Keratinocyte (primary cell): ENCODE data around the gene UMODL1.

Experiments used
- CTCF ChIP-seq, 3 experiments: IDR thresholded peaks in 1 of 3; conservative IDR thresholded peaks in 1 of 3; optimal IDR thresholded peaks in 1 of 3; 2 replicates in 2 of 3; 3 replicates in 1 of 3; pipeline versions ENCODE3 to v1.5.1; 2011; ENCODE audit warnings: low read length in 3 of 3, mild to moderate bottlenecking in 3 of 3, moderate library complexity in 2 of 3, control low read depth in 1 of 3, inconsistent platforms in 1 of 3; ENCODE audit not compliant: insufficient read depth in 2 of 3; ENCODE audit errors: extremely low read depth in 1 of 3
- EZH2 ChIP-seq: IDR thresholded peaks from one replicate; pipeline ENCODE4 v1.6.1; 2012; ENCODE audit warnings: inconsistent platforms, mild to moderate bottlenecking, low read length, moderate library complexity

- TF ChIP-seq CTCF (optimal IDR thresholded peaks at IDR 0.05 in 1 of 3, IDR thresholded peaks at IDR 0.05 in 1 of 3, conservative IDR thresholded peaks at IDR 0.05 in 1 of 3; ENCODE audit: extremely low read depth in 1 of 3, insufficient read depth in 2 of 3, low read length in 3 of 3) (no peak), EZH2 (no peak)
Observed at GRCh38 chr21:42164818-42165217, 93.7 kb downstream of the UMODL1 start.
